A549 (cell line): ENCODE results near the gene HGS. TPM values are rescaled to one million over a fixed set of nuclear protein-coding genes. Genes with fewer than 3 reads are reported as not detected.

Source experiments
- ATAC-seq, 2 experiments: fragments of 200-7000 bp in 1 of 2; fragments of >200 bp in 1 of 2; cut with Nextera tagmentation in 1 of 2; cut with Tn5 transposase in 1 of 2; 3 replicates each; pipeline versions ENCODE4 v1.8.0 to v1.9.1; 2018 to 2020; ENCODE audit warnings: mild to moderate bottlenecking in 1 of 2, moderate library complexity in 1 of 2
- CTCF ChIA-PET: fragments of 300-600 bp; sonication (Branson Sonifier 250); formaldehyde crosslinking; extraction: SDS; loops from one replicate; lab custom pipeline; 2021; ENCODE audit warnings: antibody characterized with exemption, inconsistent platforms; lab: Yijun Ruan, JAX
- POLR2A ChIA-PET: fragments of 350-600 bp; formaldehyde crosslinking; extraction: SDS; loops from one replicate; lab custom pipeline; 2021; ENCODE audit warnings: antibody characterized with exemption, inconsistent platforms; lab: Yijun Ruan, JAX
- DNase-seq, 2 experiments: peaks; one replicate each; pipeline versions ENCODE4 v3.0.0 to v3.0.0-alpha.2; 2011 to 2016; ENCODE audit warnings: low read depth in 1 of 2, low spot score in 1 of 2
- FAIRE-seq: peaks from 2 replicates; lab custom pipeline; 2011; peaks lifted over from hg19 to GRCh38; lab: Jason Lieb, UNC
- H3K27ac ChIP-seq, 2 experiments: fragments of >200 bp; sonication (Bioruptor Twin); formaldehyde crosslinking; 3 replicates each; pipeline ENCODE4 v1.5.1; 2016 to 2017
- H3K4me1 ChIP-seq: fragments of >200 bp; sonication (Bioruptor Twin); formaldehyde crosslinking; 3 replicates; pipeline ENCODE4 v1.6.1; 2016
- H3K4me2 ChIP-seq: fragments of >200 bp; sonication (Bioruptor Twin); formaldehyde crosslinking; 3 replicates; pipeline ENCODE4 v1.6.1; 2016
- H3K4me3 ChIP-seq: fragments of >200 bp; sonication (Bioruptor Twin); formaldehyde crosslinking; 3 replicates; pipeline ENCODE4 v1.5.1; 2016
- H3K9me3 ChIP-seq: fragments of >200 bp; sonication (Bioruptor Twin); formaldehyde crosslinking; 3 replicates; pipeline ENCODE4 v1.6.1; 2016
- BHLHE40 ChIP-seq: IDR thresholded peaks from 2 replicates; pipeline ENCODE4 v1.6.1; 2012; ENCODE audit warnings: low read depth, low read length, inconsistent platforms
- CBX2 ChIP-seq: fragments of 200-600 bp; sonication (generic); IDR thresholded peaks from 2 replicates; pipeline ENCODE4 v1.6.1; 2016; ENCODE audit warnings: low read depth, mild to moderate bottlenecking, borderline replicate concordance
- CBX8 ChIP-seq: fragments of 200-600 bp; sonication (generic); IDR thresholded peaks from 2 replicates; pipeline ENCODE4 v1.6.1; 2016
- CHD4 ChIP-seq: fragments of 200-600 bp; sonication (generic); IDR thresholded peaks from 2 replicates; pipeline ENCODE4 v1.6.1; 2016; ENCODE audit warnings: antibody characterized with exemption, mild to moderate bottlenecking, borderline replicate concordance
- FOSB ChIP-seq: fragments of 250-450 bp; sonication (Bioruptor Pico); IDR thresholded peaks from 2 replicates; pipeline ENCODE4 v1.5.0; 2020; ENCODE audit warnings: mild to moderate bottlenecking, moderate library complexity
- HES2 ChIP-seq: fragments of >200 bp; sonication (Bioruptor Twin); formaldehyde crosslinking; IDR thresholded peaks from 2 replicates; pipeline ENCODE4 v1.6.1; 2016
- HMGXB4 ChIP-seq: fragments of 250-450 bp; sonication (Bioruptor Pico); IDR thresholded peaks from 2 replicates; pipeline ENCODE4 v1.5.0; 2021; ENCODE audit warnings: mild to moderate bottlenecking, moderate library complexity, borderline replicate concordance
- HOXA7 ChIP-seq: fragments of 250-450 bp; sonication (Bioruptor Pico); IDR thresholded peaks from 2 replicates; pipeline ENCODE4 v1.5.0; 2020; ENCODE audit warnings: mild to moderate bottlenecking, moderate library complexity
- HOXB5 ChIP-seq: fragments of 250-450 bp; sonication (Bioruptor Pico); IDR thresholded peaks from 2 replicates; pipeline ENCODE4 v1.5.0; 2020; ENCODE audit warnings: mild to moderate bottlenecking, moderate library complexity
- JUN ChIP-seq, 2 experiments: fragments of >200 bp; sonication (Bioruptor Twin); formaldehyde crosslinking; IDR thresholded peaks; 2 replicates in 1 of 2; 3 replicates in 1 of 2; pipeline ENCODE4 v1.6.1; 2016 to 2017
- MAX ChIP-seq: IDR thresholded peaks from 2 replicates; pipeline ENCODE4 v1.6.1; 2012
- MAZ ChIP-seq: fragments of 150-350 bp; IDR thresholded peaks from 2 replicates; pipeline ENCODE4 v1.6.1; 2014; ENCODE audit warnings: antibody characterized with exemption, low read depth, low read length, borderline replicate concordance
- MYC ChIP-seq: IDR thresholded peaks from 2 replicates; pipeline ENCODE4 v1.6.1; 2012; ENCODE audit warnings: mild to moderate bottlenecking, inconsistent platforms, low read length, improper control_type of control experiment, borderline replicate concordance
- NR3C1 ChIP-seq: fragments of >200 bp; sonication (Bioruptor Twin); formaldehyde crosslinking; IDR thresholded peaks from 3 replicates; pipeline ENCODE4 v1.6.1; 2017
- POLR2A ChIP-seq: IDR thresholded peaks from 2 replicates; pipeline ENCODE4 v1.6.1; 2012; ENCODE audit warnings: mild to moderate bottlenecking, low read length
- POLR2AphosphoS2 ChIP-seq: conservative IDR thresholded peaks from 2 replicates; pipeline ENCODE4 v1.6.1; 2012; ENCODE audit warnings: low read length, improper control_type of control experiment, inconsistent platforms
- RAD21 ChIP-seq, 2 experiments: fragments of >200 bp in 1 of 2; sonication (Bioruptor Twin) in 1 of 2; formaldehyde crosslinking in 1 of 2; IDR thresholded peaks in 1 of 2; conservative IDR thresholded peaks in 1 of 2; 2 replicates in 1 of 2; 3 replicates in 1 of 2; pipeline ENCODE4 v1.6.1; 2012 to 2018; ENCODE audit warnings: inconsistent platforms in 1 of 2
- REST ChIP-seq: fragments of 200-600 bp; sonication (generic); IDR thresholded peaks from 2 replicates; pipeline ENCODE4 v1.6.1; 2016; ENCODE audit warnings: antibody characterized with exemption, mild to moderate bottlenecking, moderate library complexity
- RNF2 ChIP-seq: fragments of 200-600 bp; sonication (generic); IDR thresholded peaks from 2 replicates; pipeline ENCODE4 v1.6.1; 2016; ENCODE audit warnings: low read depth, mild to moderate bottlenecking, antibody characterized with exemption, moderate library complexity, borderline replicate concordance
- SREBF2 ChIP-seq: fragments of 450-650 bp; IDR thresholded peaks from 2 replicates; pipeline ENCODE4 v1.6.1; 2014; ENCODE audit warnings: mild to moderate bottlenecking, moderate library complexity
- ZC3H11A ChIP-seq: fragments of 450-650 bp; IDR thresholded peaks from 2 replicates; pipeline ENCODE4 v1.6.1; 2014; ENCODE audit warnings: antibody characterized with exemption, mild to moderate bottlenecking
- WGBS: methylation state at CpG from one replicate; pipeline ENCODE4 v1.1.6; 2017; ENCODE audit errors: missing lambda C conversion rate; 5-methylcytosine and 5-hydroxymethylcytosine counted together
- polyA plus RNA-seq, 4 experiments: library from polyadenylated mRNA; depleted of rRNA in 3 of 4; stranded (reverse); fragments of >200 nt; fragmentation: RNase III in 1 of 4; extraction: RNeasy Plus Mini Kit Qiagen cat#74134 plus additional on column Dnase treatment in 1 of 4; gene quantifications; 2 replicates in 3 of 4; 3 replicates in 1 of 4; pipeline ENCODE4 v1.2.3, GENCODE V29; 2011 to 2017
- TF ChIP-seq, protein P1 (sequence below): fragments of 450-650 bp; IDR thresholded peaks from 2 replicates; pipeline ENCODE4 v1.6.1; 2014; ENCODE audit warnings: antibody characterized with exemption

HGS gene
- polyA plus RNA-seq, 2 of the 4 experiments (the other 2 are of a cell fraction) = 85.9 to 130 TPM

DNA sequence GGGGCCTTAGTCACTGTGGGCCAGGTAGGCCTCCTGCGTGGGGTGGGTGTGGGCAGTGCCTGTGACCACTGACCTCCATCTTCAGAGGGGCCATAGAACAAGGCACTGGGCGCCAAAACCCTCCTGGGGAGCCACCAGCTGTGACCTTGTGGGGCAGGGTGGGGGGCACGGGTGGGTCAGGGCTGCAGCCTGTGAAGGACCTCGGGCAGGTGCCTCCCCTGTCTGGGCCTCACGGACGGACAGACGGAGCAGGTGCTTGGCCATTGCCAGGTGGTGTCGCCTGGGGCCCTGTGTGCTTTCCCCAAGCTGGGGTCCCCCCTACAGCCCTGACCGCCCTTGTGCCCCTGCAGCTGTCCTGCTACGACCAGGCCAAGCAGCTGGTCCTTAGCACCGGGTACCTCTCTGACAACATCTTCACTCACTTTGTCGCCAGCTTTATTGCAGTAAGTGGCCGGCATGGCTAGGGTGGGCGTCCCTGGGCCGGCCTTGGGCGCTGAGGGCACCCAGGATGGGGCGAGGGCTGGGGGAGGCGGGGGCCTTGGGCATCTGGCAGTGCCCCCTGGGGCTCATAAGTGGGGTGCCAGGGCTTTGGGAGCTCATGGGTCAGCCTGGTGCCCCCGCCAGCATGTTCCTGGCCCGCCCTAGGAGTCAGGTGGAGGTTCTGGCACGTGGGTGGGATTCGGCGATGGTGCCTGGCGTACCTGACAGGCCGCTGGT, 33.4 kb downstream of the HGS start (continued):
- TF ChIP-seq NR3C1 = no peak

GRCh38 chr17:81717766-81718089, 33.9 kb downstream of the HGS start:
- no peak for FAIRE-seq
- TF ChIP-seq, protein P1, sequence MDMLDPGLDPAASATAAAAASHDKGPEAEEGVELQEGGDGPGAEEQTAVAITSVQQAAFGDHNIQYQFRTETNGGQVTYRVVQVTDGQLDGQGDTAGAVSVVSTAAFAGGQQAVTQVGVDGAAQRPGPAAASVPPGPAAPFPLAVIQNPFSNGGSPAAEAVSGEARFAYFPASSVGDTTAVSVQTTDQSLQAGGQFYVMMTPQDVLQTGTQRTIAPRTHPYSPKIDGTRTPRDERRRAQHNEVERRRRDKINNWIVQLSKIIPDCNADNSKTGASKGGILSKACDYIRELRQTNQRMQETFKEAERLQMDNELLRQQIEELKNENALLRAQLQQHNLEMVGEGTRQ = no peak
- TF ChIP-seq MAX (no peak), HOXB5 (CRISPR knock-in tag) (no peak), CBX2 (no peak), POLR2A (no peak), HMGXB4 (CRISPR knock-in tag) (no peak), SREBF2 (no peak), CHD4 (no peak), POLR2AphosphoS2 (no peak), FOSB (CRISPR knock-in tag) (no peak), RAD21 (conservative IDR thresholded peaks at IDR 0.05 in 1 of 2, IDR thresholded peaks at IDR 0.05 in 1 of 2) (no peak), ZC3H11A (no peak), BHLHE40 (no peak), MYC (no peak), HOXA7 (CRISPR knock-in tag) (no peak), RNF2 (no peak), MAZ (no peak), CBX8 (no peak)
- TF ChIP-seq, all 56 proteins: peak for 0
- WGBS = 92% methylated on average over 9 of the region's 9 CpGs
- no peak for ATAC-seq
- ChIA-PET CTCF (interaction anchor here (1.2 kb wide), 1 partner anchor 17 kb away, joined by 4 read pairs; no protein-coding TSS in a partner anchor), POLR2A (interaction anchor here (0.5 to 0.9 kb wide), 2 partner anchors 113 to 149 kb away, joined by 3 to 5 read pairs; no protein-coding TSS in a partner anchor)
- Histone ChIP-seq H3K4me2 (no peak overlapping the region), H3K4me3 (no peak overlapping the region), H3K4me1 (peaks cover 18% of the 10 kb centered on the region), H3K27ac (no peak overlapping the region), H3K9me3 (no peaks in the 10 kb centered on the region)
- DNase-seq = no peak

DNA sequence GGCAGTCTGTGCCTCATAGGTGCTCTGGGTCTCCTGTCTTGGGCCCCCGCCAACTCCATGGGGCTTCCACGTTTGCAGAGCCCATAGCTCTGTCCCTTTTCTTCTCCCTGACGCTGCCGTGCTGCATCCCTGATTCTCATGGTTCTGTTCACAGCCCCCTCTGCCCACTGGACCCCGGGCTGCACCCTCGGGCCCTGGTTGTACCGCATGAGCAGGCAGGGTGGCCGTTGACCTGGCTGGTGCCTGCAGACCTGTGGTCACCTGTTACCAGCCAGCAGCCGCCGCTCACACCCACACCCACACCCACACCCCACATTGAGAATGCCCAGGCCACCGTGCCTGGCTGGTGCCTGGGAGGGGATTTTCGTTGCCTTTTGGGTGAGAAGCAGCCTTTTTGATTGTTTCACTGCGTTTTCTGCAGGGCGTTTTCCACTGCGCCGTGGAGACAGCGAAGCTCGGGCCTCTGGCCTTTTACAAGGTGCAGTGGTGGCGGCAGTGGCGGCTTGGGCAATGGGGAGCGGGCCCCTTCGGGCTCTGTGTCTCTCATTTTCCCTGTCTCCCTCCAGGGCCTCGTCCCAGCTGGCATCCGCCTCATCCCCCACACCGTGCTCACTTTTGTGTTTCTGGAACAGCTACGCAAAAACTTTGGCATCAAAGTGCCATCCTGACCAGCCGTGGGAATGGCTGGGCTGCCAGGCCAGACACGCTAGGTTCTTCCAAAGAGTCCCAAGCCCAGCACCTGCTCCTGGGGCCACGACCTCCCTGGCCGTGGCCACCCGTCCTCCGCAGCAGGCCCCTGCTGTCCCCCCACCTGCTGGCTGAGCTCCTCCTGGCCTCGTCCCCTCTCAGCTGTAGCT, 35.8 kb downstream of the HGS start:
- Histone ChIP-seq H3K27ac (no peak overlapping the region), H3K9me3 (no peaks in the 10 kb centered on the region), H3K4me1 (peaks cover 19% of the 10 kb centered on the region), H3K4me2 (no peak overlapping the region), H3K4me3 (no peak overlapping the region)
- 88% methylated on average over 33 of the region's 33 CpGs for WGBS
- ChIA-PET CTCF (interaction anchor here (0.6 to 7.7 kb wide), 6 partner anchors 9 to 395 kb away, joined by 3 to 55 read pairs (median 3); no protein-coding TSS in a partner anchor), POLR2A (no interaction called here)
- ATAC-seq (no peak), DNase-seq (no peak), FAIRE-seq (no peak)
- TF ChIP-seq REST = no peak
- TF ChIP-seq POLR2AphosphoS2 = no peak
- no peak for TF ChIP-seq HES2
- no peak for TF ChIP-seq JUN (IDR thresholded peaks at IDR 0.05)
